Measurements from ENCODE around the gene CCDC159. TPM values are rescaled to one million over a fixed set of nuclear protein-coding genes. Genes with fewer than 3 reads are reported as not detected.
"Not testable (repeated sequence)": the region's sequence is repeated elsewhere in the genome, so short reads cannot be mapped to it uniquely, and the experiment has no call there.

CCDC159 gene
- total RNA-seq, 1 donor from 2014 or later, result 25.6 TPM

DNA sequence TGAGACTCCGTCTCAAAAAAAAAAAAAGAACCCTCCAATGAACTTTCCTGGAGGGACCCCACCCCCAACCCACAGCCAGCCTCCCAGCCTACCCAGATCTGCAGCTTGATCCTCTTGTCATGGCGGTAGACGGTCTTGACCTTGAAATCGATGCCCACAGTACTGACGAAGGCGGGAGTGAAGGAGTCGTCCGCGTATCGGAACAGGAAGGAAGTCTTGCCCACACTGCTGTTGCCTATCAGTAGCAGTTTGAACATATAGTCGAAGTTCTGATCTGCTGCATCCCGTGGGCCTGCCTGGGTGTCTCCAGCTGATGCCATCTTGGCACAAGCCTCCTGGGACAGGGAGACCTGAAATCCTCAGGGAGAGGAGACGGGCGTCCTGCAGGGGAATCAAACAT lies 9.2 kb upstream of the CCDC159 start:
- ATAC-seq (no peak), DNase-seq (ENCODE audit: low spot score) (no peak)

DNA sequence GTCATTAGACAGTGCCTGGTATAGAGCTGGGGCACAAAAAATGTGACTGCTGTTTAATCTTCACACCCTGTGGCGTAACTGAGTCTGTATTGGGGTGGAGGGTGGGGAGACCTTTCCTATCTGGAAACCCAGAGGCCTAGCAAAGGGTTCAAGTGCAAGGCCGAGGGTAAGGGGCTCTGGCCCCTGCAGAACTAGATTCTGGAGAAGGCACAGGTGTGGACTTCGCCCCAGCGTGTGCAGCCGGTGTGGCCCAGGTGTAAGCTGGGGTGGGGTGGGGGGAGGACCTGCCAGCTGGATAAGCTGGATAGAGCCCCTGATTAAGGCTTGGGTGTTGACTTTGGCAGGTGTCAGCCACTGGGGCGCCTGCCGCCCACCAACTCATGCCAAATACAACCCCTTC lies 8.2 kb upstream of the CCDC159 start:
- no peak for ATAC-seq
- no peak for DNase-seq (ENCODE audit: low spot score)

DNA sequence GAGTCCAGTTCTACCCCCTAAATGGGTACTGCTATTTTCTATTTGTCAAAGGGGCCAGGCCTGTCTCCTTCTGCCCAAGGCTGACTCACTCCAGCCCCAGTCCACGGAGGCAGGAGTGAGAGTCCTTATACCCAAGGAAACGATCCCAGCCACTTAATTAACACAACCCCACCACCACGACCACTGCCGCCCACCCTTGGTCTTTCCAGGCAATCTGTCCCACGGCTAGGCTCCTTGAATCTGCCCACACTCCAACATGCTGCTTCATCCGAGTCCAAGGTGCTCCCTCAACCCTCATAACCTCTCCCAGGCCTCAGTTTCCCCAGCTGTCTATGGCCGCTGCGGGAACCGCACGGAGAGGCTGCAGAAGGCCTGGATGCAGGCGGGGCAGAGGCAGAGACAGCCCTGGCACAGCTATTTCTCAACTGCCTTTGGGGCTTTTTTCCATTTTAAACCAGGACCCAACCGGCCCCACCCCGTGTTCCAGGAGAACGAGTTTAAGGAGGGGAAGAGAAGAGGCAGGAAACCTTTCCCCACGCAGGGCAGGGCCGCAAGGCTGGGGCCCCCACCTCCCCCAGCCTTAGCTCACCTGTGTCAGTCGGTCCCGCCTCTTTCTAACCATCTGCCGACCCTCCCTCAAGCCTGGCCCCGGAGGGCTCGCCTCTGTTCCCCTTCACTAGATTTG lies 7.6 kb upstream of the CCDC159 start:
- ATAC-seq, result peak; percentile 9
- no peak for DNase-seq (ENCODE audit: low spot score)

DNA sequence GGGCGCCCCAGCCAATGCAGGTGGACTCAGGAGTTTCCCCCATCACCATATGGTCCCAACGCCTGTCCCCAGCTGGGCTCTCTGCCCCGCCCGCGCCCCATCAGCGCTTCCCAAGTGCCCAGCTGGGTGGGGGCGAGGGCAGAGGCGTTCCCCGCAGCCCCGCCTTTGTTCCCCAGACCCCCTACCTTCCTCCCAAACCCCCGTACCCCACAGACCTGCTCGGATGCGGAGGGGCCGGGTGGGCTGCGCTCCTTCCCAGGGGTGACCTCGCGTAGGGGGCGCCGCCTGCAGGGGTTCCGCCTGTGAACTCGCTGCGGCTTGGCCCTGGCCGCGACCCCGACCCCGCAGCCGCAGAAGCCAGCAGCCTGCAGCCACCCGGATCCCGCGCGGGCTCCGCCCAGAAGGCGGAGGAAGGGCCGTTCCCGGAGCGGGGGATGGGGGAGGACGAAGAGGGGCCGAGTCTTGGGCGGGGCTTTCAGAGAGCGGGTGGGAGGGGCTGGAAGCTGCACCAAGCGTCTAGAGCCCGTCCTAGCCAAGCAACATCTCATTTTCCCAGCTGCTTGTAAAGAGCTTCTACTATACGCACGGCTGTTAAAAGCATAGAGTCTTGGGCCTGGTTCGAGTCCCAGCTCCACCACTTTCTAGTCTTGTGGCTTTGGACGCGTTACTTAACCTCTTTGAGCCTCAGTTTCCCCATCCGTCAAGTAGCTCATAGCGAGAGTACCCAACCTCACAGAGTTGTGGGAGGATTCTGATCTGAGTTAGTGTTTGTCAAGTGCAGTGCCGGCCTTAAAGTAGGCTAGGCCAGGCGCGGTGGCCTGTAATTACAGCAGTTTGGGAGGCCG lies 6.8 kb upstream of the CCDC159 start, which contains the start of gene RAB3D:
Gene RAB3D (minus strand): TSS at position 404 of the 845 bp plus-strand sequence. CDS start 2,258 bp downstream, outside the sequence.
- DNase-seq (ENCODE audit: low spot score), result peak; percentile 79

DNA sequence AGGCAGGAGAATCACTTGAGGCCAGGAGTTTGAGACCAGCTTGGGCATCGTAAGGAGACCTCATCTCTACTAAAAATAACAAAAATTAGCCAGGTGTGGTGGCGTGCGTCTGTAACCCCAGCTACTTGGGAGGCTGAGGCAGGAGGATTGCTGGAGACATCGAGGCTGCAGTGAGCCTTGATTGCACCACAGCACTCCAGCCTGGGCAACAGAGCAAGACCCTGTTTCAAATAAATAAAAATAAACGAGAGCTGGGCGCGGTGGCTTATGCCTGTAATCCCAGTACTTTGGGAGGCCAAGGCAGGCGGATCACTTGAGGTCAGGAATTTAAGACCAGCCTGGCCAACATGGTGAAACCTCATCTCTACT lies 6.2 kb upstream of the CCDC159 start:
- not testable (repeated sequence) for ATAC-seq; DNase-seq (ENCODE audit: low spot score)

More for the DNA sequence above, 6.8 kb upstream of the CCDC159 start, which contains the start of gene RAB3D:
- ATAC-seq, result peak; percentile 79

DNA sequence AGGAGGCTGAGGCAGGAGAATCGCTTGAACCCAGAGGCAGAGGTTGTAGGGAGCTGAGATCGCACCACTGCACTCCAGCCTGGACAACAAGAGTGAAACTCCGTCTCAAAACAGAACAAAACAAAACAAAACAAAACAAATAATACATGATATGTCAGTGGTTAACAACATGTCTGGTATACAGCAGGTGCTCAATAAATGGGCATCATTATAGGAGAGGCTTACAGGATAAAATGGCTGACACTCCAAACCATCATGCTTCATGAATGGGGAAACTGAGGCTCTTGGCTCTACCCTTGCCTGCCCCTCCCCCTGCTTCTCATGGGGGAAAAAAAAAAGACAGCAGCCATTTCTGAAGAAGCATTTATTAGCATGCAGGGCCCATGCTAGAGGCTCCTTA lies 3.9 kb upstream of the CCDC159 start:
- ATAC-seq (no peak), DNase-seq (ENCODE audit: low spot score) (no peak)

DNA sequence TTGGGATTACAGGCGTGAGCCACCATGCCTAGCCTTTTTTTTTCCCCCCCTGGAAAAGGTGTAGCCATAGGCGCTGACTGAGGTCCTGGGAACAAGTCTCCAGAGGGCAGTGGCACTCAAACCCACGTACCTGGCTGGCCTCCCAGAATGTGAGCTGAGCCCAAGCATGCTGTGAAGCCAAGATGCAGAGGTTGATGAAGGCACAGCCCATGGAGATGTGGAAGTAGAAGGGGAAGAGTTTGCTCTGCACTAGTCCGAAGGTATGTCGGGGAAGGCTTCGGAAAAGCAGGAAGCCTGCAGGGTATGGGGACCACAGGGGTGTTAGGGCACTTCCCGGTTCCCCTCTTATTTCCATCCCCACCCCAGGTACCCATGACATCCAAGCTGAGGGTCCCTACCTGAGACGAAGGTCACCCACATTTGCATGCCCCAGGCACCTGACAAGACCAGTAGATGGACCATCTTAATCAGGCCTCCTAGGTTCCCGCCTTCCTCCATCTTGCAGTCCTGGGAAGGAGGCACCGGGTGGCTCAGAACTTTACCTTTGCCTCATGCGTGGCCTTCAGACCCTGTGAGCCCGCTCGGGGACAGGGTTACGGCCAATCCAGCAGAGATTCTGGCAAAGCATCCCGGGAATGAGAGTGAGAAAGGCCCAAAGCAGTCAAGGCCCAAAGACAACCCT lies 1.1 kb upstream of the CCDC159 start:
- peak; percentile 76 for DNase-seq (ENCODE audit: low spot score)
- peak; percentile 47 for ATAC-seq

DNA sequence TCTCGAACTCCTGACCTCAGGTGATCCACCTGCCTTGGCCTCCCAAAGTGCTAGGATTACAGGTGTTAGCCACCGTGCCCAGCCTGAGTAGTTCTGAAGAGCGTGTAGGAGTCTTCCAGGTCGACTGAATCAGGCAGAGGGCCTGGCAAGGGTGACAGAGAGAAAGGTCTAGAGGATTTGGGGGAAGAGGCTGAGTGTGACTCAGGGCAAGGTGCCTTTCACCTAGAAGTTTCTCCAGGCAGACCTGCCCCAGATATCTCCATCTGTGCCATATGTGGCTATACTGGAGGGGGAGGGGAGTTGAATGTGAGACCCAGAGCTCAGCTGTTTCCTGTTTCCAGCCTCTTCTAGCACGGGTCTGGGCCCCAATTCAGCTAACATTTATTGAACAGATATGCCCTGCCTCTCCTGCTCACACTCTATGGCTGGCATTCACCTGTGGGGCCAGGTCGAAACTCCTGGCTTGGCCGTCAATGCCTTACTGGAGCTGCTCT lies 1.3 kb downstream of the CCDC159 start:
- no peak for DNase-seq (ENCODE audit: low spot score)
- ATAC-seq, result no peak

DNA sequence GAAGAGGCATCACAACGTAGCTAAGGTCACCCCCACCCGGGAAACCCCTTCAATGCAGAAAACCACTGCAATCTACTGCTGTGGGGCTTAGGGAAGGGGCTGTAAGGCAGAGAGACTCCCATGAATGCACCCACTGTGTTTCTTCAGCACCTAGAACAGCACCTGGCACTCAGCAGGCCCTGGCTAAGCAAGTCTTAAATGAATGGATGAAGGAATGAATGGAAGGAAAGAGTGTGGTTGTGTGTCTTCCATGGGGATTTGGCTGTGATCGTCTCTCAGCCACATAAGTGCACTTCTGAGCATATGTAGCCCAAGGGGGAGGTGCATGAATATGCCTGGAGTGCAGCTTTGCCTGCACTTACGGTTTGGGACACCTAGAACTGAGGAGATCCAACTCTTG lies 2.9 kb downstream of the CCDC159 start:
- ATAC-seq, result no peak
- DNase-seq (ENCODE audit: low spot score), result no peak

DNA sequence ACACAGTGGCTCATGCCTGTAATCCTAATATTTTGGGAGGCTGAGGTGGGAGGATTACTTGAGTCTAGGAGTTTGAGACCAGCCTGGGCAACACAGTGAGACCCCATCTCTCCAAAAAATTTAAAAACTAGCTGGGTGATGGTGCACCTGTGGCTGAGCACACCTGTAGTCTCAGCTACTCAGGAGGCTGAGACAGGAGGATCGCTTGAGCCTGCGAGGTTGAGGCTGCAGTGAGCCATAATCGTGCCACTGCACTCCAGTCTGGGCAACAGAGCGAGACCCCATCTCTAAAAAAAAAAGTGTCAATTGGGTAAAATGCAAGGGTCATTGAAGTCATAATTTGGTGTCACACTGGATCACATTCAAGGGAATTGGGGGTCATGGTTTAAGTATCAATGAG lies 7.8 kb downstream of the CCDC159 start:
- ATAC-seq; DNase-seq (ENCODE audit: low spot score): not testable (repeated sequence)

DNA sequence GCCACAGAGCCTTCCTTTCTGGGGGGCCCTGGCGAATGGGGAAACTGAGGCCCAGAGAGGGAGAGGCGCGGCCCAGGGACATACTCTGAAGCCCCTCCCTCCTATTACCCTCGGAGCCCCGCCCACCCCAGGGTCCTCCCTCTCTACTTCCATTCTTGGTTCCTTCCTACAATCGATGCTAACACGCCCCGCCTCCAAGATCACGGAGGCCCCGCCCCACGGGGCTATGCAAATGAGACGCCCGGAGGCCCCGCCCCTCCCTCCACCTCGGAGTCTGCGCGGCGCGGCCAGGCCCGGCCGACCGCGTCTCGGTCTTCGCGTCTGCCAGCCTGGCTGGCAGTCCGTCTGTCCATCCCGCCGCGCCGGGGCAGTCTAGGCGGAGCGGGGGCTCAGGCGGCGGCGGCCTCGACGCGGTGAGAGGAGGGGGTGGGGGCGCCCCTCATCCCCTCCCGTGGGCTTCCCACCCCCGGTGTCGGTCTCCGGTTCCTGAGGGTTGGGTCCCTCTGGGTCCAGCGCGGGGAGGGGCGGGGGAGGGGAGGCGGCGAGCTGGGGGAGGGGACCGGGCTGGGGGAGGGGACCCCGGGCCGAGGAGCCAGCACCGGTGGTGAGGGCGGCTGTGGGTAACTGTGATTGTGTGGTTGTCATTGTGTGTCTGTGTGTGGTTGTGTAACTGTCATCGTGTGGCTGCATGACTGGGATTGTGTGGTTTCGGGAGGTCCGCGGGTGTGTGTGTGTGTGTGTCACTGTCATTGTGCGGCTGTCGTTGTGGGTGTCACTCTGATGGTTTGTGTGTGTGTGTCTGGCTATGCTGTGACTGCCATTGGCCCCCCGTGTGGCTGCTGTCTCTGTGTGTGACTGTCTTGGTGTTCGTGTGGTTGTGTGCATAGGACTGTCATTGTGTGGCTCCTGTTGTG lies 9.1 kb downstream of the CCDC159 start, which contains the start of gene PLPPR2:
Gene PLPPR2 (plus strand): TSS at position 273 of the 914 bp plus-strand sequence. CDS start 2,242 bp downstream, outside the sequence.
- ATAC-seq (peak; percentile 96), DNase-seq (ENCODE audit: low spot score) (peak; percentile 89)

DNA sequence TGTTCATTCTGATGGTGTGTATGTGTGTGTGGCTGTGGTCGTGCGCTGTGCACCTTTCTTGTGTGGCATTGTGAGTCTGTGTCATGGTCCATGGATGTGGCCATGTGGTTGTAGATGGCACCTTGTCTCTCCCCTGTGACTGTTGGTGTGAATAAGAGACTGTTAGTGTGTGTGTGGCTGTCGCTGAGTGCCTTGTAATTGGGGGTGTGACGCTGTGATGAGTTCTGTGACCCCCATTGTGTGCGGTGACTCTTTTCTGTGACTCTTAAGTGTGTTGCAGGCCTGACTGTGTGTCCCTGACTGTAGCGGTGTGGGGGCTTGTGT lies 9.7 kb downstream of the CCDC159 start:
- DNase-seq (ENCODE audit: low spot score) (no peak), ATAC-seq (no peak)

DNA sequence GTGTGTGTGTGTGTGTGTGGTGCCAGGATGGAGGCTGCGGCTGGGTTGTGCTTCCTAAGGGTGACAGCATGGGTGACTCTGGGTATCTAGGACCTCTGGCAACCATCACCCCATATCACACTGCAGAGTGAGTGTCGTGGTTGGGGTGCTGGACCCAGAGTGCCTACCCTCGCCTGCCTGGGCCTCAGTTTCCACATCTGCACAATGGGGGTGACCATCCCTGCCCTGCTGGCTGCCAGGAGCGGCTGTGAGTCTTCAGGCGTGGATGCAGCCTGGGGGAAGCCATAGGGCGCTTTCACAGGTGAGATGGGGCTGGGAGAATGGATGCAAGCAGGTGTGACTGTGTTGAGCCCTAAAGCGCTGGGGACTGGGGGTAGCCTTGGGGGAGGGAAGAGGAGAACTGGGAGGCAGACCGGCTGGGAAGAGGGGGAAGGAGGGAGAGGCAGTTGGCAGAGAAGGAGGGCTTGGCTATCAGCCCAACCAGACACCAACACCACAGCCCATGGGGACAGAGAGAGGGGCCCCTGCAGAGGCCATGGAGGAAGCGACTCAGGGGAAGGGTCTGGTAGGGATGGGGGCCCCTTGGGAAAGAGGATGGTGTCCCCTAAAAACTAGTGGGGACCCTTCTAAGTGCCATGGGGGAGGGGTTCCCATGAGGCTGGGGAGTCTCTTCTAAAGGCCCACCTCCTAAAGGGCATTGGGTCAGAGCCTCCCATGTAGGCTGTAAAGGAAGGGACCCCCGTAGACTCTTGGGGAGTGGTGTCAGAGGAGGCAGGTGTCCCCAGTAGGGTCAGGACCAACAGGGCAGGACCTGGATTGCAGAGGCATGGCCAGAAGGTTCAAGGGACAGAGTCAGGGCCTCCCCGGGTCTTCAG lies 10.6 kb downstream of the CCDC159 start:
- ATAC-seq, result no peak

DNA sequence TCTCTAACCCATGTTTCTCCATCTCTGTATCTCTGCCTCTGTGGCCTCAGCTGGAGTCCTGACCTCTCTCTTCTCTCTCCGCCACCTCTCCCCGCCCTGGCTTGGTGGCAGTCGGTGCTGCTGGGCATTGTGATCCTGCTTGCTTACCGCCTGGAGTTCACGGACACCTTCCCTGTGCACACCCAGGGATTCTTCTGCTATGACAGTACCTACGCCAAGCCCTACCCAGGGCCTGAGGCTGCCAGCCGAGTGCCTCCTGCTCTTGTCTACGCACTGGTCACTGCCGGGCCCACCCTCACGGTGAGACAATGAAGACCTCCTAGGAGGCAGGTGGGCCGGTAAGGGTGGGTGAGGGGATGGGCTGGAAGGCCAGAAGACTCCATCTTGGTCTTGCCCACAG lies 13.1 kb downstream of the CCDC159 start:
- DNase-seq (ENCODE audit: low spot score), result no peak
- no peak for ATAC-seq

More for the DNA sequence above, 10.6 kb downstream of the CCDC159 start:
- no peak for DNase-seq (ENCODE audit: low spot score)

DNA sequence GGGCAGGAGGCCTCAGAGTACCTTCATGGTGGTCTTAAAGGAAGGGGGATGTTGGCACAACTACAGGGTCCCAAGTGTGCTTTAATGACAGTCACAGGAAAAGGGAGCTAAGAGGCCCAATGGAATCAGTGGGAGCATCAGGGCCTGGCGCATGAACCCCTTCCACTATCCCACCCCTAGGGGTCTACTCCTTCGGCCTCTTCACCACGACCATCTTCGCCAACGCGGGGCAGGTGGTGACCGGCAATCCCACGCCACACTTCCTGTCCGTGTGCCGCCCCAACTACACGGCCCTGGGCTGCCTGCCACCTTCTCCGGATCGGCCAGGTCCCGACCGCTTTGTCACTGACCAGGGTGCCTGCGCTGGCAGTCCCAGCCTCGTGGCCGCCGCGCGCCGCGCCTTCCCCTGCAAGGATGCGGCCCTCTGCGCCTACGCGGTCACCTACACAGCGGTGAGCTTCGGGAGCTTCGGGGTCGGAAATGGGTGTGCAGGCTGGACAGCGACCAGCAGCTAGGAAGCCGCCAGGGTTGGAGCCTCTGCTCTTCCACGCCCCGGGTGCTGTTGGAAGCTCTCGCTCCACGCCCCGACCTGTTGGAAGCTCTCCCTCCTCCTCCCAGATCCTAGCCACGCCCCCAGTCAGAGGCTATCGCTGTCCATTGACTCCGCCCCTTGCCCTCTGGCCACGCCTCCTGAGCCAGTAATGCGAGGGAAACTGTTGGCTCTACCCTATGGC lies 14.9 kb downstream of the CCDC159 start:
- ATAC-seq, result peak; percentile 92

DNA sequence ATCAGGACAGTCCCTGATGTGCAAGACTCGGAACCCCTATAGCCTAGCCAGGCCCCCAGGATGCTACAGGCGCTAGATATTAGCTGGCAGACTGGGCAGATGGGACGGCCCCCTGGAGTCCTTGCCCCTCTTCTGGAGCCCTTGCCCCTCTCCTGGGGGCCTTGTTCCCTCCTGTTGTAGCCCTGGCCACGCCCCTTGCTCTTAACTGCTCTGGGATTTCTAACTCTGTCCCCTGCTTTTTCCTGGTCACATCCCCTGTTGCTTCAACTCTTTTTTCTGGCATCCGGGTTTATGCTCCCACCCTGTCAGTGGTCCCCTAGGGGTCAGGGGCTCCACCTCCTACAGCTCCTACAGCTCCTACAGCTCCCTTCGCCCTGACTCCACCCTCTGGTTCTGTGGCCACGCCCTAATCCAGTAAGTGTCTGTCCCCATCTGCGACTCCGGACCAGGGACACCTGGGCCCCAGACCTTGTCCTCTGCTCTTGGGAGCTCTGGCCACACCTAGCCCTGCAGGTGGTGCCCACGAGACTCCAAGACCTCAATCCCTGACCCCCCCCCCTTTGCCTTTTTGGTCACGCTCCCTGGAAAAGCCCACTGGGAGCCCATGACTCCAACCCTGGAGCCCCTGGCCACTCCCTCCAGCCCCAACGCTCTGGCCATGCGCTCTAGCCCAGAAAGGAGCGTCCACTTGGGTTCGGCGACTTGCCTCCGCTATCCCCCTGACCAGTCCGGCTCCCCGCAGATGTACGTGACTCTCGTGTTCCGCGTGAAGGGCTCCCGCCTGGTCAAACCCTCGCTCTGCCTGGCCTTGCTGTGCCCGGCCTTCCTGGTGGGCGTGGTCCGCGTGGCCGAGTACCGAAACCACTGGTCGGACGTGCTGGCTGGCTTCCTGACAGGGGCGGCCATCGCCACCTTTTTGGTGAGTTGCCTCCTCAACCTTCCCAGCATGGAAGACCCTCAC lies 15.7 kb downstream of the CCDC159 start:
- DNase-seq (ENCODE audit: low spot score) (no peak), ATAC-seq (no peak)

More for the DNA sequence above, 14.9 kb downstream of the CCDC159 start:
- peak; percentile 83 for DNase-seq (ENCODE audit: low spot score)

DNA sequence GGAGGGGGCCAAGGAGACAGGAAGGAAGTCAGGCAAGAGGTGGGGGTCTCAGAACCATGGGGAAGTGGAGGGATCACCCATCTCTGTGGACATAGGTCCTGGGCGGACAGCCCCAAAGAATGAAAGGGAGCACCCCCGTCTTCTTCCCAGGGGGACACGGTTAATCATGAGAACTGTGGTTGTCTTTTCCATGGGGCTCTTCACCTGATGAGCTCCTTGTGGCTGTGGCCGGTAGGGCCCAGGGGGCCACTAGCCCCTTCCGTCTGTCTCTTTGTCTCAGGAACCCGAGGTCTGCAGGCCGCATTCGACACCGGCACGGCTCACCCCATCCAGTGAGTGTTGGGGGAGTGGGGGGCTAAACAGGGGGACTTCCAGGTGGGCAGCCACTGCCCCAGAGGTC lies 17.6 kb downstream of the CCDC159 start:
- no peak for DNase-seq (ENCODE audit: low spot score)
- no peak for ATAC-seq

Measured in left lobe of liver (tissue), 2 donors.